ENCODE results near the gene IVL.

DNA sequence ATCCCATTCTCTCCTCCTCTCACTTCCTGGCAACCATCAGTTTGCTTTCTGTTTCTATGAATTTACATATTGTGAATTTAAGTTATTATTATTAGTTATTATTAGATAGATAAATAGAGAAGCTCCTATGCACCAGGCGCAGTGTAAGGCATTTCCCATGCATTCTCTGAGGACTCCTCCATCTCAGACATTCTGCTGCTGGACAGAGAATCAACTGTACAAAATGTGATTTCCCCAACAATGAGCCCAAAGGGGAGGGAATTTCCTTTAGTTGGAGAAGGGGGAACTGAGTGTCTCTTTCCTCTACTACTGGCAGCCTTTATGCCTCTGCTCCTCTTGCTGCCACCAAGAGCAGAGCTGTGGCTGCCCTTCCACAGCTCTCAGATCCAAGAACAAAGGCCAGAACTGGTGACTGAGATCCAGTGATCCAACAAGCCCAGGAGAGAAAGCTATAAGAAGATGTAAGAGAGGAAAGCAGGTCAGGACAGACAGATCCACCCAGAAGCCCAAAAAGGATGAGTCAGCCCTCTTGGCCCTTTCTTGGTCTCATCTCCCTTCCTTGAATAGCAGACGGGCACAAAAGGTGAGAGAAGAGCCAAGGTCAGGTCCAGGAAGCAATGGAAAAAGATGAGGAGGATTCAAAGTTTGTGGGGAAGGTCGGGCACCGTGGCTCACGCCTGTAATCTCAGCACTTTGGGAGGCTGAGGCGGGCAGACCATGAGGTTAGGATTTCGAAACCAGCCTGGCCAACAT is 3.5 kb upstream of the IVL start:
- TF ChIP-seq SIN3A (IDR thresholded peaks at IDR 0.05; ENCODE audit: borderline replicate concordance, insufficient read depth, low read depth, low read length) (no peak), TCF7L2 (IDR thresholded peaks at IDR 0.05; ENCODE audit: low read depth, low read length) (no peak)
- TF ChIP-seq, protein P1, sequence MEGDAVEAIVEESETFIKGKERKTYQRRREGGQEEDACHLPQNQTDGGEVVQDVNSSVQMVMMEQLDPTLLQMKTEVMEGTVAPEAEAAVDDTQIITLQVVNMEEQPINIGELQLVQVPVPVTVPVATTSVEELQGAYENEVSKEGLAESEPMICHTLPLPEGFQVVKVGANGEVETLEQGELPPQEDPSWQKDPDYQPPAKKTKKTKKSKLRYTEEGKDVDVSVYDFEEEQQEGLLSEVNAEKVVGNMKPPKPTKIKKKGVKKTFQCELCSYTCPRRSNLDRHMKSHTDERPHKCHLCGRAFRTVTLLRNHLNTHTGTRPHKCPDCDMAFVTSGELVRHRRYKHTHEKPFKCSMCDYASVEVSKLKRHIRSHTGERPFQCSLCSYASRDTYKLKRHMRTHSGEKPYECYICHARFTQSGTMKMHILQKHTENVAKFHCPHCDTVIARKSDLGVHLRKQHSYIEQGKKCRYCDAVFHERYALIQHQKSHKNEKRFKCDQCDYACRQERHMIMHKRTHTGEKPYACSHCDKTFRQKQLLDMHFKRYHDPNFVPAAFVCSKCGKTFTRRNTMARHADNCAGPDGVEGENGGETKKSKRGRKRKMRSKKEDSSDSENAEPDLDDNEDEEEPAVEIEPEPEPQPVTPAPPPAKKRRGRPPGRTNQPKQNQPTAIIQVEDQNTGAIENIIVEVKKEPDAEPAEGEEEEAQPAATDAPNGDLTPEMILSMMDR (IDR thresholded peaks at IDR 0.05) = no peak

All from Panc1 (cell line).